ENCODE results near the gene COL6A2.
"Not testable (repeated sequence)": the region's sequence is repeated elsewhere in the genome, so short reads cannot be mapped to it uniquely, and the experiment has no call there.

COL6A2 gene

GRCh38 chr21:46057111-46057709 lies 40.7 kb upstream of the COL6A2 start:
- Mint-ChIP-seq H3K36me3 (peaks cover 3% of the 10 kb centered on the region), H3K27ac (no peak overlapping the region), H3K4me1 (peaks cover 3% of the 10 kb centered on the region), H3K9me3 (peaks cover 9% of the 10 kb centered on the region), H3K27me3 (peaks cover 19% of the 10 kb centered on the region), H3K4me3 (no peak overlapping the region)
- DNase-seq (ENCODE audit: low spot score in 2 of 2): no peak
- ATAC-seq (ENCODE audit: low read depth): no peak

GRCh38 chr21:46057710-46058241 lies 40.1 kb upstream of the COL6A2 start:
- no peak overlapping the region for H3K4me3 Mint-ChIP-seq
- ATAC-seq (ENCODE audit: low read depth): no peak
- peaks cover 22% of the 10 kb centered on the region for H3K27me3 Mint-ChIP-seq
- no peak overlapping the region for H3K27ac Mint-ChIP-seq
- no peak for DNase-seq (ENCODE audit: low spot score in 2 of 2)
- H3K4me1 Mint-ChIP-seq: peaks cover 3% of the 10 kb centered on the region
- peaks cover 9% of the 10 kb centered on the region for H3K9me3 Mint-ChIP-seq
- H3K36me3 Mint-ChIP-seq: peaks cover 3% of the 10 kb centered on the region

GRCh38 chr21:46058431-46059145 lies 39.3 kb upstream of the COL6A2 start:
- ATAC-seq (ENCODE audit: low read depth) (no peak), DNase-seq (ENCODE audit: low spot score in 2 of 2) (no peak)
- peaks cover 3% of the 10 kb centered on the region for H3K36me3 Mint-ChIP-seq
- H3K27me3 Mint-ChIP-seq: peaks cover 22% of the 10 kb centered on the region
- H3K9me3 Mint-ChIP-seq: peaks cover 9% of the 10 kb centered on the region
- H3K4me1 Mint-ChIP-seq: peaks cover 3% of the 10 kb centered on the region
- no peak overlapping the region for H3K4me3 Mint-ChIP-seq
- H3K27ac Mint-ChIP-seq: no peak overlapping the region

GRCh38 chr21:46059195-46059594 lies 38.7 kb upstream of the COL6A2 start:
- ATAC-seq (ENCODE audit: low read depth): no peak
- H3K4me3 Mint-ChIP-seq: no peak overlapping the region
- H3K36me3 Mint-ChIP-seq: peaks cover 3% of the 10 kb centered on the region
- no peak for DNase-seq (ENCODE audit: low spot score in 2 of 2)
- H3K27ac Mint-ChIP-seq: no peak overlapping the region
- peaks cover 22% of the 10 kb centered on the region for H3K27me3 Mint-ChIP-seq
- H3K9me3 Mint-ChIP-seq: peaks cover 9% of the 10 kb centered on the region
- H3K4me1 Mint-ChIP-seq: peaks cover 3% of the 10 kb centered on the region

GRCh38 chr21:46059711-46060455 lies 38.0 kb upstream of the COL6A2 start:
- H3K9me3 Mint-ChIP-seq: not testable (repeated sequence)

GRCh38 chr21:46060596-46061061 lies 37.3 kb upstream of the COL6A2 start:
- ATAC-seq (ENCODE audit: low read depth): no peak
- peaks cover 3% of the 10 kb centered on the region for H3K36me3 Mint-ChIP-seq
- H3K4me3 Mint-ChIP-seq: no peak overlapping the region
- H3K4me1 Mint-ChIP-seq: peaks cover 3% of the 10 kb centered on the region
- peaks cover 9% of the 10 kb centered on the region for H3K9me3 Mint-ChIP-seq
- no peak for DNase-seq (ENCODE audit: low spot score in 2 of 2)
- peaks cover 28% of the 10 kb centered on the region for H3K27me3 Mint-ChIP-seq
- no peak overlapping the region for H3K27ac Mint-ChIP-seq

More at GRCh38 chr21:46059711-46060455, 38.0 kb upstream of the COL6A2 start:
- H3K4me1 Mint-ChIP-seq; ATAC-seq (ENCODE audit: low read depth); H3K36me3 Mint-ChIP-seq; H3K27ac Mint-ChIP-seq; H3K4me3 Mint-ChIP-seq; DNase-seq (ENCODE audit: low spot score in 2 of 2): not testable (repeated sequence)
- peaks cover 25% of the 10 kb centered on the region for H3K27me3 Mint-ChIP-seq

GRCh38 chr21:46061063-46061462 lies 36.8 kb upstream of the COL6A2 start:
- Mint-ChIP-seq H3K36me3 (peaks cover 3% of the 10 kb centered on the region), H3K4me3 (no peak overlapping the region), H3K4me1 (peaks cover 3% of the 10 kb centered on the region), H3K27ac (no peak overlapping the region), H3K9me3 (peaks cover 9% of the 10 kb centered on the region), H3K27me3 (peaks cover 29% of the 10 kb centered on the region)
- ATAC-seq (ENCODE audit: low read depth): no peak
- DNase-seq (ENCODE audit: low spot score in 2 of 2): no peak

- ATAC-seq (ENCODE audit: low read depth) (no peak), DNase-seq (ENCODE audit: low spot score in 2 of 2) (no peak)
- Mint-ChIP-seq H3K9me3 (peaks cover 9% of the 10 kb centered on the region), H3K4me3 (no peak overlapping the region), H3K27ac (no peak overlapping the region), H3K4me1 (peaks cover 3% of the 10 kb centered on the region), H3K27me3 (peaks cover 31% of the 10 kb centered on the region), H3K36me3 (peaks cover 3% of the 10 kb centered on the region)
Measured at GRCh38 chr21:46061518-46061917, 36.4 kb upstream of the COL6A2 start.

- Mint-ChIP-seq H3K4me3 (no peak overlapping the region), H3K27me3 (peaks cover 31% of the 10 kb centered on the region), H3K36me3 (peaks cover 3% of the 10 kb centered on the region), H3K27ac (no peak overlapping the region), H3K9me3 (peaks cover 9% of the 10 kb centered on the region), H3K4me1 (peaks cover 3% of the 10 kb centered on the region)
- DNase-seq (ENCODE audit: low spot score in 2 of 2) (no peak), ATAC-seq (ENCODE audit: low read depth) (no peak)
Measured at GRCh38 chr21:46061950-46062349, 36.0 kb upstream of the COL6A2 start.

- no peak for DNase-seq (ENCODE audit: low spot score in 2 of 2)
- H3K27me3 Mint-ChIP-seq: peaks cover 31% of the 10 kb centered on the region
Measured at GRCh38 chr21:46062471-46063211, 35.3 kb upstream of the COL6A2 start.

GRCh38 chr21:46063227-46063626 lies 34.7 kb upstream of the COL6A2 start:
- Mint-ChIP-seq H3K27me3 (peaks cover 30% of the 10 kb centered on the region), H3K9me3 (peaks cover 9% of the 10 kb centered on the region), H3K4me1 (peaks cover 3% of the 10 kb centered on the region), H3K36me3 (peaks cover 3% of the 10 kb centered on the region), H3K27ac (no peak overlapping the region), H3K4me3 (no peak overlapping the region)
- DNase-seq (ENCODE audit: low spot score in 2 of 2) (no peak), ATAC-seq (ENCODE audit: low read depth) (no peak)

More at GRCh38 chr21:46062471-46063211, 35.3 kb upstream of the COL6A2 start:
- peaks cover 3% of the 10 kb centered on the region for H3K36me3 Mint-ChIP-seq
- H3K9me3 Mint-ChIP-seq: peaks cover 9% of the 10 kb centered on the region
- H3K4me3 Mint-ChIP-seq: no peak overlapping the region
- ATAC-seq (ENCODE audit: low read depth): no peak
- peaks cover 3% of the 10 kb centered on the region for H3K4me1 Mint-ChIP-seq
- H3K27ac Mint-ChIP-seq: no peak overlapping the region

- Mint-ChIP-seq H3K27ac (no peak overlapping the region), H3K9me3 (peaks cover 3% of the 10 kb centered on the region), H3K27me3 (peaks cover 24% of the 10 kb centered on the region), H3K36me3 (no peaks in the 10 kb centered on the region), H3K4me1 (no peaks in the 10 kb centered on the region), H3K4me3 (no peak overlapping the region)
- ATAC-seq (ENCODE audit: low read depth) (no peak), DNase-seq (ENCODE audit: low spot score in 2 of 2) (no peak)
Measured at GRCh38 chr21:46063734-46064680, 33.9 kb upstream of the COL6A2 start.

GRCh38 chr21:46064870-46065214 lies 33.1 kb upstream of the COL6A2 start:
- H3K4me3 Mint-ChIP-seq: no peak overlapping the region
- no peaks in the 10 kb centered on the region for H3K4me1 Mint-ChIP-seq
- peaks cover 21% of the 10 kb centered on the region for H3K27me3 Mint-ChIP-seq
- ATAC-seq (ENCODE audit: low read depth) (no peak), DNase-seq (ENCODE audit: low spot score in 2 of 2) (no peak)
- no peak overlapping the region for H3K27ac Mint-ChIP-seq
- H3K9me3 Mint-ChIP-seq: peaks cover 2% of the 10 kb centered on the region
- H3K36me3 Mint-ChIP-seq: no peaks in the 10 kb centered on the region
